Aorta (tissue), 5 donors: ENCODE results near the gene AMTN. TPM values are rescaled to one million over a fixed set of nuclear protein-coding genes. Genes with fewer than 3 reads are reported as not detected.
"Not testable (repeated sequence)": the region's sequence is repeated elsewhere in the genome, so short reads cannot be mapped to it uniquely, and the experiment has no call there.

ENCODE experiments used
- ATAC-seq: fragments of 200-7000 bp; cut with Tn5 transposase; one replicate; pipeline ENCODE4 v1.9.1; 2022; ENCODE audit warnings: moderate library complexity; ENCODE audit not compliant: low FRiP score
- DNase-seq, 2 donors: peaks; one replicate each; pipeline ENCODE4 v3.0.0-alpha.2; 2020
- H3K27ac ChIP-seq, 2 donors: one replicate each; pipeline ENCODE4 v1.5.1; 2013; ENCODE audit warnings: low read length in 2 of 2, mild to moderate bottlenecking in 2 of 2, moderate library complexity in 2 of 2, control low read depth in 1 of 2, inconsistent platforms in 1 of 2, low read depth in 1 of 2
- H3K27me3 ChIP-seq, 2 donors: one replicate each; pipeline ENCODE4 v1.6.1; 2013; ENCODE audit warnings: control low read depth in 1 of 2, low read length in 1 of 2, mild to moderate bottlenecking in 1 of 2, moderate library complexity in 1 of 2; ENCODE audit not compliant: insufficient read depth in 2 of 2, control insufficient read depth in 1 of 2
- H3K36me3 ChIP-seq, 2 donors: one replicate each; pipeline ENCODE4 v1.6.1; 2013; ENCODE audit warnings: control low read depth in 1 of 2, low read length in 1 of 2, mild to moderate bottlenecking in 1 of 2; ENCODE audit not compliant: insufficient read depth in 2 of 2, control insufficient read depth in 1 of 2
- H3K4me1 ChIP-seq, 2 donors: one replicate each; pipeline ENCODE4 v1.6.1; 2013; ENCODE audit warnings: low read length in 2 of 2, control low read depth in 1 of 2, mild to moderate bottlenecking in 1 of 2, moderate library complexity in 1 of 2; ENCODE audit not compliant: insufficient read depth in 2 of 2, control insufficient read depth in 1 of 2
- H3K4me3 ChIP-seq, 2 donors: one replicate each; pipeline ENCODE4 v1.5.1; 2013; ENCODE audit warnings: low read length in 2 of 2, control low read depth in 1 of 2, mild to moderate bottlenecking in 1 of 2
- H3K9me3 ChIP-seq: one replicate; pipeline ENCODE4 v1.6.1; 2013; ENCODE audit warnings: mild to moderate bottlenecking, low read length; ENCODE audit not compliant: control insufficient read depth
- WGBS, 2 donors: extraction: QIAGEN DNeasy Blood & Tissue Kit; methylation state at CpG; one replicate each; pipeline ENCODE4 v1.1.7; 2013; 5-methylcytosine and 5-hydroxymethylcytosine counted together
- intact Hi-C, 2 donors: fragments of 100-400 bp; cut with DNase I; formaldehyde crosslinking; loops; one replicate each; pipeline versions ENCODE4 v1.14.2 to v1.15.0; 2022
- long read RNA-seq, 2 donors: library from polyadenylated mRNA; unstranded; transcript quantifications; one replicate each; pipeline ENCODE4 v2.0.0, GENCODE V29; 2020 to 2021
- polyA plus RNA-seq, 2 donors: library from polyadenylated mRNA; stranded (reverse); fragments of 200-250 nt; gene quantifications; one replicate each; pipeline ENCODE4 v1.2.3, GENCODE V29; 2013
- total RNA-seq, 2 donors: library from RNA; stranded (reverse); fragmentation: NEBNext Ultra II Directional; extraction: Animal tissue kit (Norgen Biotek cat#: 25700); gene quantifications; one replicate each; pipeline ENCODE4 v1.2.1, GENCODE V29; 2021
- donor health status: healthy with polysubstance abuse.
- donor health status: Bipolar disorder and iron deficiency.
- donor health status: DM: no; HTN: no; CAD: no.
- donor health status: DM: no; HTN: no; CAD: no.
- donor health status: DM: yes; HTN: yes; CAD: no.

The AMTN gene, protein sequence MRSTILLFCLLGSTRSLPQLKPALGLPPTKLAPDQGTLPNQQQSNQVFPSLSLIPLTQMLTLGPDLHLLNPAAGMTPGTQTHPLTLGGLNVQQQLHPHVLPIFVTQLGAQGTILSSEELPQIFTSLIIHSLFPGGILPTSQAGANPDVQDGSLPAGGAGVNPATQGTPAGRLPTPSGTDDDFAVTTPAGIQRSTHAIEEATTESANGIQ
- total RNA-seq (not detected), polyA plus RNA-seq (not detected)
- long read RNA-seq, donor 1: 0 reads
- long read RNA-seq, donor 2: 0 reads

DNA sequence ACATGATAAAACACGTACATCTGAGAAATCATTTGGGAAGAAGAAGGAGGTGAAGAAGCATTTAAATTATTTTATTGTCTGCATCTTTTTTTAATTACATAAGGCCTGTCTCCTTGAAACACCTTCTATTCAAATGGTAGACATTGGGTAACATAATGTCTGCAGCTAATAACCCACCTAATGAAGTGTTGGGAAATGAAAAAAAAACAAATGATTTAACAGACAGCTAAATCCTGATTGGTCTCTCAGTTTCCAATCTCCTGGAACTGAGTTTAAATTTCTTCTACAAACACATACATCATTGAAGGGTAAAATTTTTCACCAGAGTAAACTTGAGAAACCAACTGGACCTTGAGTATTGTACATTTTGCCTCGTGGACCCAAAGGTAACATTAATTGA lies at the start of gene AMTN:
Gene AMTN, plus strand, starts transcription at position 301 of the 400 bp plus-strand sequence. CDS start 209 bp downstream, outside the sequence.
- Histone ChIP-seq H3K27ac (no peak within 1 kb of the TSS), H3K4me1 (no peaks in the 10 kb centered on the region), H3K9me3 (peaks cover 2% of the 10 kb centered on the region), H3K4me3 (no peak within 1 kb of the TSS), H3K36me3 (no peaks in the 10 kb centered on the region), H3K27me3 (no peaks in the 10 kb centered on the region)
- intact Hi-C loops: no loop called here
- no peak for ATAC-seq
- 59 to 67% methylated on average over 2 of the region's 2 CpGs for WGBS, 2 donors
- DNase-seq: no peak

GRCh38 chr4:70471897-70472296 lies 46.5 kb upstream of the AMTN start, which contains the start of gene MUC7:
TSS of gene MUC7 (plus strand) at chr4:70472197. CDS start at chr4:70474022, 1,825 bp downstream.
- no peaks in the 10 kb centered on the region for H3K27me3 ChIP-seq
- ATAC-seq (no peak), DNase-seq (no peak)
- H3K27ac ChIP-seq: no peak within 1 kb of the TSS
- intact Hi-C loops: no loop called here
- no peaks in the 10 kb centered on the region for H3K4me1 ChIP-seq
- H3K36me3 ChIP-seq: no peaks in the 10 kb centered on the region
- WGBS, 2 donors: 67 to 81% methylated on average over 4 of the region's 4 CpGs
- no peaks in the 10 kb centered on the region for H3K9me3 ChIP-seq
- no peak within 1 kb of the TSS for H3K4me3 ChIP-seq

DNA sequence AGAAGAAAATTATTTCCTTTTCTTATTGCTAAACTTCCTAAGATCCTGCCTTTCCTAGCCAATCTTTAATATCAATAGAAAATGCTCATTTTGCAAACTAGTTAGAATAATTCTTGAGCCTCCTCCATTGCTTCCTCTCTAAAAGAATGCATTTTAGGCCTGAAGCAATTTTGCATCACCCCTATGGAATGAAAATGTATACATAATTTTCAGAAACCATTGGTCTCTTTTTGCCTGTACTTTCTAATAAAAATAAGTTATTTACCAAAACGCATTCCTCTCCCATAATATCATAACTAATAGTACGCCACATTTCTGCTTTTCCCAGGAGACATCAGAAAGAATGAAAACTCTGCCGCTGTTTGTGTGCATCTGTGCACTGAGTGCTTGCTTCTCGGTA lies 44.7 kb upstream of the AMTN start:
- no peaks in the 10 kb centered on the region for H3K9me3 ChIP-seq
- 65 to 67% methylated on average over 4 of the region's 4 CpGs for WGBS, 2 donors
- DNase-seq: no peak
- ATAC-seq: no peak
- no peaks in the 10 kb centered on the region for H3K27me3 ChIP-seq
- no peaks in the 10 kb centered on the region for H3K4me1 ChIP-seq
- no peak overlapping the region for H3K4me3 ChIP-seq
- no peaks in the 10 kb centered on the region for H3K36me3 ChIP-seq
- intact Hi-C loops: no loop called here
- H3K27ac ChIP-seq: no peak overlapping the region

- H3K36me3 ChIP-seq: no peaks in the 10 kb centered on the region
- no peaks in the 10 kb centered on the region for H3K9me3 ChIP-seq
- ATAC-seq: no peak
- no peaks in the 10 kb centered on the region for H3K27me3 ChIP-seq
- no peak overlapping the region for H3K4me3 ChIP-seq
- no peak overlapping the region for H3K27ac ChIP-seq
- H3K4me1 ChIP-seq: no peaks in the 10 kb centered on the region
- DNase-seq: no peak
- WGBS, 2 donors: 63 to 70% methylated on average over 3 of the region's 3 CpGs
- intact Hi-C loops: no loop called here
Measured at GRCh38 chr4:70488748-70489147, 29.6 kb upstream of the AMTN start.

GRCh38 chr4:70496231-70496630 lies 22.1 kb upstream of the AMTN start:
- DNase-seq (no peak), ATAC-seq (no peak)
- Histone ChIP-seq H3K9me3 (no peaks in the 10 kb centered on the region), H3K4me3 (no peak overlapping the region), H3K4me1 (no peaks in the 10 kb centered on the region), H3K36me3 (no peaks in the 10 kb centered on the region), H3K27me3 (no peaks in the 10 kb centered on the region), H3K27ac (no peak overlapping the region)
- intact Hi-C loops: no loop called here
- WGBS, 2 donors: 64 to 70% methylated on average over 6 of the region's 6 CpGs

DNA sequence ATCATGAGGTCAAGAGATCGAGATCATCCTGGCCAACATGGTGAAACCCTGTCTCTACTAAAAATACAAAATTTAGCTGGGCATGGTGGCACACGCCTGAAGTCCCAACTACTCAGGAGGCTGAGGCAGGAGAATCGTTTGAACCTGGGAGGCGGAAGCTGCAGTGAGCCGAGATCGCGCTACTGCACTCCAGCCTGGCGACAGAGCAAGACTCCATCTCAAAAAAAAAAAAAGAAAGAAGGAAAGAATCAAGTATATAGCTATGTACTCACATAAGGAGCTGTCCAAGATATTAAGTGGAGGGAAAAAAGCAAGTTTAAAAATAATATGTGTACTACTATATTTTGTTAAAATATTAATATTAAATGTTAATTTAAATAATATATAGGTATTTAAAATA lies 16.5 kb upstream of the AMTN start:
- DNase-seq, H3K27ac ChIP-seq, H3K4me3 ChIP-seq, H3K36me3 ChIP-seq, ATAC-seq, intact Hi-C loops, H3K9me3 ChIP-seq, H3K4me1 ChIP-seq, H3K27me3 ChIP-seq: not testable (repeated sequence)
- 78 to 91% methylated on average over 8 of the region's 8 CpGs for WGBS, 2 donors

DNA sequence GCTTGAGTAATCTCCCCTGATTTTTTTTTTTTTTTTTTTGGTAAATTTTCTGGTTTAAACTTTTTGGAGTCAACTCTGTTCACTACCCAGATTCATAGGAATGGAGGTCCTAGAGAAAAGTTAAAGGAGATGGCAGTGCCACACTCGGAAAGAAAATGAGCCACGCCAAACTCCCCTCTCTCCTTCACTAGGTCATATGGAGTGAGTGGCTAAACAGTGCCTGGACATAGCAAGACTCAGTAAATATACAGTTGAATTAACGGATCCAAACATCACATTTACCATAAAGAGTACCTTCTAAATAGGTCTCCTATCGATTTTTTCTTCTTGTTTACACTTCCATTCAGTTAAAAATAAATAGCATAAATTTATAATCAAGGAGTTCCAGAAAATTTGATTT lies 13.6 kb upstream of the AMTN start:
- Histone ChIP-seq H3K9me3 (no peaks in the 10 kb centered on the region), H3K27me3 (no peaks in the 10 kb centered on the region), H3K4me1 (no peaks in the 10 kb centered on the region), H3K36me3 (no peaks in the 10 kb centered on the region), H3K4me3 (no peak overlapping the region), H3K27ac (no peak overlapping the region)
- WGBS, 2 donors: 50 to 53% methylated on average over 4 of the region's 4 CpGs
- ATAC-seq (no peak), DNase-seq (no peak)
- intact Hi-C loops: no loop called here

- intact Hi-C loops: no loop called here
- Histone ChIP-seq H3K36me3 (no peaks in the 10 kb centered on the region), H3K9me3 (no peaks in the 10 kb centered on the region), H3K4me3 (no peak overlapping the region), H3K27ac (no peak overlapping the region), H3K27me3 (no peaks in the 10 kb centered on the region), H3K4me1 (no peaks in the 10 kb centered on the region)
- WGBS, 2 donors: 1 to 4% methylated on average over 7 of the region's 7 CpGs
- DNase-seq (peak in 1 of 2 donors; percentile 76), ATAC-seq (no peak)
Measured at GRCh38 chr4:70505151-70505748, 13.1 kb upstream of the AMTN start.

DNA sequence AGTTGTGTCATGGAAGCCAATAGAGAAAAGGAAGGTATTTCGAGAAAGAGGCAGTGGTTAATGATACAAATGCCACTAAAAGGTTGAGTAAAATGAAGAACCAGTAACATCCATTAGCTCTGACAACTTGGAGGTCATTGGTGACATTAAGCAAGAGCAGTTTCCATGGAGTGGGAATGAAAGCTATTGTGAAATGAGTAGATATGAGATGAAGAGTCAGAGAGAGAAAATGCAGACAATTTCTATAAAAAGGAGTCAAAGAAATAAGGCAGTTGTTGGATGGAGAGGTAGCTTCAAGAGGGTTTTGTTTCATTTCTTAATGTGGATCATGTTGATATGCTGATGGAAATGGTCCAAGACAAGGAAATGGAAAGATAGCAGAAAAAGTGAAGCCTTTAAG lies 9.6 kb upstream of the AMTN start:
- Histone ChIP-seq H3K27ac (no peak overlapping the region), H3K4me1 (no peaks in the 10 kb centered on the region), H3K36me3 (no peaks in the 10 kb centered on the region), H3K27me3 (no peaks in the 10 kb centered on the region), H3K9me3 (no peaks in the 10 kb centered on the region), H3K4me3 (no peak overlapping the region)
- ATAC-seq: no peak
- intact Hi-C loops: no loop called here
- no peak for DNase-seq
- WGBS, 2 donors: 68 to 75% methylated on average over 1 of the region's 1 CpG
